Left cardiac atrium (tissue), 4 donors: ENCODE results near the gene NR3C1. TPM values are rescaled to one million over a fixed set of nuclear protein-coding genes. Genes with fewer than 3 reads are reported as not detected.

Source experiments
- ATAC-seq, 2 donors: fragments of 200-7000 bp; cut with Tn5 transposase; one replicate each; pipeline ENCODE4 v1.9.1; 2020; ENCODE audit warnings: mild to moderate bottlenecking in 2 of 2, moderate library complexity in 2 of 2
- DNase-seq: peaks from one replicate; pipeline ENCODE4 v3.0.0-alpha.2; 2020
- intact Hi-C, 2 donors: fragments of 100-400 bp; cut with DNase I; formaldehyde crosslinking; loops; one replicate each; pipeline versions ENCODE4 v1.14.1 to v1.15.1; 2022 to 2023
- total RNA-seq, 2 donors: library from RNA; stranded (reverse); fragmentation: NEBNext Ultra II Directional; extraction: Animal tissue kit (Norgen Biotek cat#: 25700); gene quantifications; one replicate each; pipeline ENCODE4 v1.2.1, GENCODE V29; 2021
- donor health status: DM: no; HTN: yes; CAD: no.
- donor health status: DM: no; HTN: yes; CAD: no; lungs with severe emphysema.
- donor health status: DM: yes; HTN: yes; CAD: no.
- donor health status: Dilated cardiomyopathy.

The NR3C1 gene
- total RNA-seq, 2 donors from 2014 or later, result 39.0 to 51.7 TPM

DNA sequence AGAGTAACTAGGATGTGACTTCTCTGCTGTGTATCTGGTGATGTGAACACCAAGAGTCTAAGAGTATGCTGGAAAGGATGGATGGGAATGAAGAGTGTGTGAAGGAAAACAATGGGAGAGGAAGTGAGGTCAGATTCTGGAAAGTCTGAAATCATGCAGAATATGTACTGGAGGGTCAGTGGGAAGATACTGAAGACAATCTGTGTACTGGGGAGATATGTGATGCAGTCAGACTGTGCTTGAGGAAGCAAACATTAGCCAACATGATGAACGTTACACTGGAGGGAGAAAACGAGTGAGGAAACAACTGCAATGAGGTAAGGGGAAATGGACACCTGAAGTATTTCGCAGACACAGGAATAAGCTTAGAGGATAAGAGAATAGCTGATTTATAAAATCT lies 105.7 kb downstream of the NR3C1 start:
- DNase-seq (no peak), ATAC-seq (no peak)
- intact Hi-C loops, result no loop called here

GRCh38 chr5:143290125-143290524 lies 113.4 kb downstream of the NR3C1 start:
- intact Hi-C loops, result no loop called here
- DNase-seq, result no peak
- no peak for ATAC-seq

DNA sequence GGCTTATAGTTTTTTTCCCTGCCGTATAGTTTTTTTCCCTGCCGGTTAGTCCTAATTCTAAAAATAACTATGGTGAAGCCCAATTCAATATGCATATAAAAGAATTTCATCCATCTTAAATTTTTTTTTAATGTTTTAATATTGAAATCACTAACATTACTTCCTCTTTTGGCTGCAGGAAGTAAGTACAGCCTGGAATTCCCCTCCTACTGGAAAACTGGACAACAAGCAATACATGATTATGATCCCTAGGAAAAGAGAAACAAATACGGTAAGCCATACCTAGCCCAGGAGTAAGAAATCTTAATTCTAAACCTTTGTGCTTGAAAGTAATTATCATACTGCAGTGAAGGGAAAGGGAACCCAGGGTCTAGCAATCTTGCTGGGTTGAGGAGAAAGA lies 119.0 kb downstream of the NR3C1 start:
- intact Hi-C loops, result no loop called here
- ATAC-seq, result no peak
- no peak for DNase-seq

DNA sequence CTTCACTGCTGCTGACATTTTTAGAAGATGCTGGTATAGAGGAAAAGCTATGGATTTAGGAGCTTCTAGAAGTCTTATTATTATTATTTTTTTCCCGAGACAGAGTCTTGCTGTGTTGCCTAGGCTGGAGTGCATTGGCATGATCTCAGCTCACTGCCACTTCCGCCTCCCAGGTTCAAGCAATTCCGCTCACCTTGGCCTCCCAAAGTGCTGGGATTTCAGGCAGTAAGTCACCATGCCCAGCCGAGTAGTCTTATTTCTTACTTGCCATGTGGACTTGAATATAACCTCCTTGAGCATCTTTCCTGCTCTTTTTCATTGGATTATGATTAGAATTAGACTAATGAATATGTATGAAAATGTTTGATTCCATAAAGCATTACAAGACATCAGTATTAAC lies 119.5 kb downstream of the NR3C1 start:
- DNase-seq, result no peak
- intact Hi-C loops, result no loop called here
- no peak for ATAC-seq

DNA sequence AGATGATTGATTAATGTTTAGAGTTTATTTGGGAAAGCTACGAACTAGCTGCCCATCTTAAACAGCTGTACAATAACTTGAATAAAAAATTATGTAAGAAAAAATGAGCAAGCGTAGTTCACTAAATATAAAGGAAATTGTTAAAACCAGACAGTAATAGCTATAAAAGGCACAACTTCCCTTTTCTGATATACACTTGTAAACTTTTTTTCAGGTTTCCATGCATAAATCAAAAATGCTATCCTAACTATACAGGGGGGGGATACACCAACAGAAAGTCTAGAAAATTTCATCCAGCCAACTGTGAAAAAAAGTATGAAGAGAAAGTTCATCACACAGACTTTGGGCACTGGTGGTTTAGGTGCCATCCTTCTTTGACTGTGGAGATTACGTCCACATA lies 122.3 kb downstream of the NR3C1 start:
- DNase-seq, result no peak
- intact Hi-C loops, result no loop called here
- no peak for ATAC-seq

DNA sequence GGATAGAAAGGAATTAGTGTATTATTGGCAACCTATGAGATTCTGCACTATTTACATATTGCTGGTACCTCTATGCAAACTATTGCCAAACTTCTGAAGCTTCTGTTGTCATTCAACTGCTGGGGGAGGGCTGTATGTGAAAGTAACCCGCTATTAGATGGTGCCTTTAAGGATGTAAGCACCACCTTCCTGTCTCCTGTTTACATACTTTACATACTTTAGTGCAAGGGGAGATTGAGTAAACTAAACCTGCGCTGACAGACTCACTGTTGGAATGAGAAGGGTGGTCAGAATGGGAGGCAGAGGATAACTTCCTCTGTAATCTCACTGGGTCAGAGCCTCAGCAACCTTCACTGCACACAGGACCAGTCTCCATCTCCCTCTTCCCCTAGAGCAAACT lies 123.8 kb downstream of the NR3C1 start:
- intact Hi-C loops, result no loop called here
- ATAC-seq (no peak), DNase-seq (no peak)

DNA sequence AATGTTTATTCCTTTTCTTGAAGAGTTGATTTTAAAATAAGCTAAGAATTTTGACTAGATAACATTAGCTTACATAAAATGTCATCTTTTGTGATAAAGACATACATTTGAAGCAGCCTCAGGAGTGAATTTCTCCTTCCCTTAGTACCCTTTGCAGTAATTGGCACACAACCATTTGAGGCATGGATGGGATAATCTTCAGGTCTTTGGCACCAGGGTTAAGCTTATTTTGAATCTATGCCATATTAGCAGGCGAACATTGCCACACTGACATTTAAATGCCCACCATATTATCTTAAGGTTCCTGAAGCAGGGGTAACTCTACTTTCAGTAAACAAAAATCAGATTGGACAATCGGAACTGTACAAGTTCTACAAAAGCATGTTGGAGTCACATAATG lies 126.0 kb downstream of the NR3C1 start:
- intact Hi-C loops, result no loop called here
- ATAC-seq, result peak in 1 of 2 donors; percentile 5

DNA sequence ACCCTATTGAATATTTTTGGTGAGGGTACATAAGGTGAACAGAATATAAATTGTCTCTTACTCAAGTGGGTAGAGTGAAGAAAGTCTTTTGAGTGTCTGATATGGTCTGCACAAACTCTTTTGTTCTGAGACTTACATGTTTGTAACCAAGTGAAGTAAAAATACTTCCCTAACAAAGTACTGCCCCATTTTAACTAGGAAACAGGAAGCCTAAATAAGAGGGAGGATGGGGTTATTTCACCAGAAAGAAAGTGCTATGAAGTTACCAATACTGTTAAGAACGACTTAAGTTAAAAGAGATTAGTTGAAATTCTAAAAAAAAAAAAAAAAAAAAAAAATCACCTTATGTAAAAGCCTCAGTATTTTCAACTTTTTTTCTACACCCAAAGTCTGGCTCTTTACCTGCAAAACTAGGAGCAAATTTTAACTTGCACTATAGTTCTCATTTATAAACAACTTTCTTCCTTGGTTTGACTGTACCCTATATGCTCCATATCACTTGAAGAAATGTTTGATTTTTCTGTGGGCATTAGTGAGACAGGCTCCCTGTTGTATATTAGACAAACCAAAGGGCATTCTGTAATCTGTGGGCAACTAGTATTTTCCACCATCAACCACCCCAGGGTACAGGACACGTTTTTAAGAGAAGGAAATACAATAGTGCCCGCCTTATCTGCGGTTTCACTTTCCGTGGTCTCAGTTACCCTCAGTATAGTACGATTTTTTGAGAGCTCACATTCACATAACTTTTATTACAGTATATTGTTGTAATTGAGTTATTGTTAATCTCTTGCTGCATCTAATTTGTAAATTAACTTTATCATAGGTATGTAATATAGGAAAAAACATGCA lies 127.7 kb downstream of the NR3C1 start:
- ATAC-seq (no peak), DNase-seq (no peak)
- intact Hi-C loops, result no loop called here

More for the DNA sequence above, 126.0 kb downstream of the NR3C1 start:
- no peak for DNase-seq

- intact Hi-C loops, result no loop called here
- DNase-seq, result no peak
Measured at GRCh38 chr5:143274952-143275351, 128.5 kb downstream of the NR3C1 start.

GRCh38 chr5:143271431-143271830 lies 132.1 kb downstream of the NR3C1 start:
- ATAC-seq (no peak), DNase-seq (no peak)

More at GRCh38 chr5:143274952-143275351, 128.5 kb downstream of the NR3C1 start:
- ATAC-seq, result no peak

GRCh38 chr5:143268388-143268787 lies 135.1 kb downstream of the NR3C1 start:
- DNase-seq, result no peak
- no peak for ATAC-seq
- intact Hi-C loops, result no loop called here

More at GRCh38 chr5:143271431-143271830, 132.1 kb downstream of the NR3C1 start:
- intact Hi-C loops, result no loop called here

- ATAC-seq, result no peak
- intact Hi-C loops, result no loop called here
- no peak for DNase-seq
Measured at GRCh38 chr5:143267186-143267585, 136.3 kb downstream of the NR3C1 start.

- ATAC-seq, result no peak
- DNase-seq, result no peak
- intact Hi-C loops, result no loop called here
Measured at GRCh38 chr5:143265995-143266394, 137.5 kb downstream of the NR3C1 start.

DNA sequence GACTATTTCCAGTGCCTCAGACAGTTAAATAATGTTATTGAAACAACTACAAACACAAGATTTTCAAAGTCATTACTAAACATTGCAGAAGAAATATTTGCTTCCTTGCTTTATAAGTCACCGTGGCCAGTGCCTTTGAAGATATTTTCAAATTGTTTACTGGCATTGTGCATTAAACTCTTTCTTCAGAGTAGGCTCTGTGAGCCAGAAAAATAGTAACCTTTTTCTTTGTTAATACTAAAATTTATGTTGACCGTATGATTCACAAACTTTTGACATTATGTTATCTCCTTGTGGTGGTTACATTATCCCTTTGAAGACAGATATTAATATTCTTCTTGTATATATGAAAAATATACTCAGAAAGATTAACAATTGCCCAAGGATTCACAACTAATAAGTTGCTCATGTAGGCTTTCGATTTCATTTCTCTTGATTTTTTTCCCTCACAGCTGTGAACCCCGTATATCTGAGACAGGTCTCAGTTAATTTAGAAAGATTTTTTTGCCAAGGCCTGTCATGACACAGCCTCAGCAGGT lies 140.1 kb downstream of the NR3C1 start:
- ATAC-seq, result no peak

GRCh38 chr5:143262393-143263174 lies 140.9 kb downstream of the NR3C1 start:
- intact Hi-C loops, result no loop called here
- peak in 1 of 2 donors; percentile 84 for ATAC-seq
- no peak for DNase-seq

More for the DNA sequence above, 140.1 kb downstream of the NR3C1 start:
- no peak for DNase-seq
- intact Hi-C loops, result no loop called here

- DNase-seq (no peak), ATAC-seq (peak in 1 of 2 donors; percentile 47)
- intact Hi-C loops, result no loop called here
Measured at GRCh38 chr5:143261748-143262392, 141.6 kb downstream of the NR3C1 start.

GRCh38 chr5:143259254-143259605 lies 144.3 kb downstream of the NR3C1 start:
- intact Hi-C loops, result no loop called here
- no peak for DNase-seq
- no peak for ATAC-seq

GRCh38 chr5:143258559-143259253 lies 144.8 kb downstream of the NR3C1 start:
- ATAC-seq (no peak), DNase-seq (no peak)
- intact Hi-C loops, result no loop called here

- intact Hi-C loops, result no loop called here
- DNase-seq (no peak), ATAC-seq (no peak)
Measured at GRCh38 chr5:143254819-143255218, 148.7 kb downstream of the NR3C1 start.
